Anterior cingulate cortex (tissue), 58 donors: Measurements from ENCODE around the gene ZNF565.
"Not testable (repeated sequence)": the region's sequence is repeated elsewhere in the genome, so short reads cannot be mapped to it uniquely, and the experiment has no call there.

ENCODE experiments used
- DNase-seq, 58 donors: peaks; one replicate each; lab custom pipeline; 2025; lab: John Stamatoyannopoulos, UW

Gene ZNF565

GRCh38 chr19:36215276-36216123, 1.0 kb upstream of the ZNF565 start:
- DNase-seq, result no peak

GRCh38 chr19:36212895-36213294, 1.6 kb downstream of the ZNF565 start:
- no peak for DNase-seq

DNA sequence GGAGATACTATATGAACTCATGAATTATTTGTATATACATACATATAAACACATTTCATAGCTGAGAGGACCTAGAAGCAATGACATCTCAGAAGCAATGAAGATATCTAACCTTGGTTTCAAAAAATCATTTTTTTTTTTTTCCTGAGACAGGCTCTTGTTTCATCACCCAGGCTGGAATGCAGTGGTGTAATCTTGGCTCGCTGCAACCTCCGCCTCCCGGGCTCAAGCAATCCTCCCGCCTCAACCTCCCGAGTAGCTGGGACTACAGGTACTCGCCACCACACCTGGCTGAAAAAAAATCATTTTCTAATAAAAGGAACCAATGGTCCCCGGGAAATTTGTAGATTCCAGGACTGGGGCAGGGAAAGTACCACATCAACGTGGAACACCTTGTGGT, 4.0 kb downstream of the ZNF565 start:
- DNase-seq, result no peak

GRCh38 chr19:36209372-36209771, 5.1 kb downstream of the ZNF565 start:
- peak in 2 of 58 donors; percentile 10 to 13 for DNase-seq

- DNase-seq, result no peak
Observed at GRCh38 chr19:36207605-36208252, 6.7 kb downstream of the ZNF565 start.

- DNase-seq, result no peak
Observed at GRCh38 chr19:36203293-36203692, 11.2 kb downstream of the ZNF565 start.

DNA sequence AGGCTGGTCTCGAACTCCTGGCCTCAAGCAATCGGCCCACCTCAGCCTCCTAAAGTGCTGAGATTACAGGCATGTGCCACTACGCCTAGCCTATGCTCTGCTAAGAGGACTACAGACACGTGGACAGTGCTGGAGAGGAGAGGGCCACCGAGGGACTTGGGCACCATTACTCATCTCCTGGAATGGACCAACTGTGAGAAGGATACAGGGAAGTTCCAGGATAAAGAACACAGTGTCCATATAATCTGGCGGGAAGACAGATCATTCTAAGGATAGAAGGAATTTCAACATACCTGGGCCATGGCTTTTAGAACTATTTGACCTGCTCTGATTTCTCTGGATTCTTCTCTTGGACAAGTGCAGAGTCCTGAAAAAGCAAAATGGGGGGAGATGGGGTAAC, 12.8 kb downstream of the ZNF565 start:
- DNase-seq, result no peak

DNA sequence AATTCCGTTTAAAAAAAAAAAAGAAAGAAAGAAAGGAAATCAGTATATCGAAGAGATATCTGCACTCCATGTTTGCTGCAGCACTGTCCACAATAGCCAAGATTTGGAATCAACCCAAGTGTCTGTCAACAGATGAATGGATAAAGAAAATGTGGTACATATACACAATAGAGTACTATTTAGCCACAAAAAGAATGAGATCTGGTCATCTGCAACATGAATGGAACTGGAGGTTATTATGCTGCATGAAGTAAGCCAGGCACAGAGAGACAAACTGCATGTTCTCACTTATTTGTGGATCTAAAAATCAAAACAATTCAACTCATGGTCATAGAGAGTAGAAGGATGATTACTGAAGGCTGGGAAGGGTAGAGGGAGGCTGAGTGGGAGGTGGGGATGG, 16.3 kb downstream of the ZNF565 start:
- DNase-seq, result peak in 13 of 58 donors; percentile 14 to 88 (median 37)

GRCh38 chr19:36196249-36196648, 18.2 kb downstream of the ZNF565 start:
- no peak for DNase-seq

DNA sequence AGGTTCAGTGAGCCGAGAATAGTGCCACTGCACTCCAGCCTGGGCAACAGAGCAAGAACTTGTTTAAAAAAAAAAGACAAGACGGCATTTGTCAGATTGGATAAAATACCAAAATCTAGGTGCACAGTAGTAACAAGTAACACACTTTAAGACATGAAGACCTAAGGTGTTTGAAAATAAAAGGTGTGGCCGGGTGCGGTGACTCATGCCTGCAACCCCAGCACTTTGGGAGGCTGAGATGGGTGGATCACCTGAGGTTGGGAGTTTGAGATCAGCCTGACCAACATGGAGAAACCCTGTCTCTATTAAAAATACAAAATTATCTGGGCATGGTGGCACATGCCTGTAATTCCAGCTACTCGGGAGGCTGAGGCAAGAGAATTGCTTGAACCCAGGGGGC, 27.7 kb downstream of the ZNF565 start:
- not testable (repeated sequence) for DNase-seq

DNA sequence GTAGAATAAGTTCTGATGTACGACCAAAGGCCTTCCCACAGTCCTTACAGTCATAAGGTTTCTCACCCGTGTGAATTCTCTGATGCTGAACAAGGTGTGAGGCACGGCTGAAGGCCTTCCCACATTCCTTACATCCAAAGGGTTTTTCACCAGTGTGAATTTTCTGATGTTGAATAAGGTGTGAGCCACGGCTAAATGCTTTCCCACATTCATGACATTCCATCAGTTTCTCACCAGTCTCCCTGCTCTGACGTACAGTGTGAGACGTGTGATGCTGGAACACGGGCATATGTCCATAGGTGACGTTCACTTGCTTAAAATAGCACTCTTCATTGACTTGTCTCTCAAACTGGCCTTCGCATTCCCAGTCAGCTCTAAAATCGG, 31.2 kb downstream of the ZNF565 start:
- no peak for DNase-seq

- no peak for DNase-seq
Observed at GRCh38 chr19:36182612-36183244, 31.7 kb downstream of the ZNF565 start.

GRCh38 chr19:36179077-36179476, 35.4 kb downstream of the ZNF565 start:
- not testable (repeated sequence) for DNase-seq

DNA sequence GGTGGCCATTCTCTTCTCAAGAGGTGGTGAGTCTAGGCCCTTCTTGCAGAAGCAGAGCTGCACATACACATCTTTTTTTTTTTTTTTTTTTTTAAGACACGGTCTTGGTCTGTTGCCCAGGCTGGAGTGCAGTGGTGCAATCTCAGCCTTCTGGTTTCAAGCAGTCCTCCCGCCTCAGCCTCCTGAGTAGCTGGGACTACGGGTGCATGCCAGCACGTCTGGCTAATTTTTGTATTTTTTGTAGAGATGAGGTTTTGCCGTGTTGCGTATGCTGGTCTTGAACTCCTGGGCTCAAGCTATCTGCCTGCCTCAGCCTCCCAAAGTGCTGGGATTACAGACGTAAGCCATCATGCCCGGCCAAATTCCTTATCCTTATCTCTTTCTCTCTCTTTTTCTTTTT, 40.6 kb downstream of the ZNF565 start:
- DNase-seq, result not testable (repeated sequence)

DNA sequence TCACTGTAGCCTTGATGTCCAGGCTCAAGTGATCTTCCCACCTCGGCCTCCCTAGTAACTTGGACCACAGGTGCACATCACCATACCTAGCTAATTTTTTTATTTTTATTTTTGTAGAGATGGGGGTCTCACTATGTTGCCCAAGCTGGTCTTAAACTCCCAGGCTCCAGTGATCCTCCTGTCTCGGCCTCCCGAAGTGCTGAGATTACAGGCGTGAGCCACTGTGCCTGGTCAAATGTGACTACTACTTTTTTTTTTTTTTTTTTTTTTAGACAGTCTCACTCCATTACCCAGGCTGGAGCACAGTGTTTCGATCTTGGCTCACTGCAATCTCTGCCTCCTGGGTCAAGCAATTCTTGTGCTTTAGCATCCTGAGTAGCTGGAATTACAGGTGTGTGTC, 41.6 kb downstream of the ZNF565 start:
- no peak for DNase-seq

DNA sequence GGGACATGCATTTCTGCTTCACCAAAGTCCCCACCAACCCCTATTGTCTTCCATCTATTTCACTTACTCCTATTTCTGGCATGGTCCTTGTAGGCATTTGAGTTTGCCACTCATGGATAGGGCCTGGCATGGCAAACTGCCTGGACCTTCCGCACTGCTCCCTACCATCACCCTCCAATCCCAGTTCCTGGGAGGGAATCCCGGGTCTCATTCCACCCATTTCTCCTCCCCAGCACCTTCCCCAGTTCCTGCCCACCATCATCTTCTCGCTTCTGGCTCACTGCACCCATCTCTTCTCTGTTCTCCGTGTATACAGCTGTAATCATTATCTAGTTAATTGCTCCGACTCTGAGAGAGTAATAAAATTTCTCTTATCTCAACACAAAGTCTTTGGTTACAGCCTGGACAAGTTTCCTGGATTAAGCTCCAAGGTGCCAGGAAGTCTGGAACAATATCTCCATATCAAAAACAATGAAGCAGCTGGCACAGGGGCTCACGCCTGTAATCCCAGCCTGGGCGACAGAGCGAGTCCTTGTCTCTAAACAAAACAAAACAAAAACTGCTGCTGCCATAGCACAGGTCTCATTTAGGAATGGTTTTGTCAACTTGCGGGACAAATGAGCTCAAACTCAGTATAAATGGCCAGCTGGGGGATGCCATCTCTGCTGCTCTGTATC, 45.2 kb downstream of the ZNF565 start:
- DNase-seq, result no peak

DNA sequence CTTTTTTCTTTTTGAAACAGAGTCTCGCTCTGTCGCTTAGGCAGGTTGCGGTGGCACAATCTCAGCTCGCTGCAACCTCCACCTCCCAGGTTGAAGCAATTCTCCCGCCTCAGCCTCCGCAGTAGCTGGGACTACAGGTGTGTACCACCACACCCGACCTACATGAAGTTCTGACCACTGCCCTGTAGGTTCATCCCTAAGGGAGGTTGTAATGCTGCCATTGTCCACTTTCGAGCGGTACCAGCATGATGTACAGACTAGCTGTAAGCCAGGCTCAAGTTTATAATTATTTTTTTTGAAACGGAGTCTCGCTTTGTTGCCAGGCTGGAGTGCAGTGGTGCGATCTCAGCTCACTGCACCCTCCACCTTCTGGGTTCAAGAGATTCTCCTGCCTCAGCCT, 50.7 kb downstream of the ZNF565 start:
- DNase-seq, result no peak

DNA sequence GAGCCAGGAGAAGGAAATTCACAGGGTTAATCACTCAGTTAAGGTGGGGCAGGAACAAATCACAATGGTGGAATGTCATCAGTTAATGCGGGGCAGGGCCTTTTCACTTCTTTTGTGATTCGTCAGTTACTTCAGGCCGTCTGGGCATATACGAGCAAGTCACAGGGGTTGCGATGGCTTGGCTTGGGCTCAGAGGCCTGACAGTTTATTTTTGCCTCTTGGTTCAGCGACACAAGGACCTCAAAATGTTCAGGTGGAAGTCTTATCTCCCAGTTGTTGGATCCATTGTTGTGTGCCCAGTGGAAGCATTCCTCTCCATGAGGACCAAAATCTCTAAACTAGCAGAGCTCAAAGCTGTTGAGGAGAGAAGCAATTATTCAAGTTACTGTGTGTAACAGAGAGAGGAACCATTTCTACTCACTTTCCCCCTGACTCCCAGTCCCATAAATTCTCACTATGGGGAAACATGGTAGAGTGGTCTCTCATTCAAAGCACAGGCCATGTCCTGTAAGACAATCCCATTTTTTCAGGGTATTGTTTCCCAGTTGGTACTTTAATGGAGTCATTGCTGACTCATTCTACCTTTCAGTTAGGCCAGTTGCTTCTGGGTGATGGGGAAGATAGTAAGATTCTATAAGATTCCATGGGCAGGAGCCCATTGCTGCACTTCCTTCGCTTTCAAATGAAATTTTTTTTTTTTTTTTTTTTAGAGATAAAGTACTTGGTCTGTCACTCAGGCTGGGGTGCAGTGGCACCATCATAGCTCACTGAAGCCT, 53.5 kb downstream of the ZNF565 start:
- no peak for DNase-seq

- no peak for DNase-seq
Observed at GRCh38 chr19:36153126-36153525, 61.3 kb downstream of the ZNF565 start.
